Measurements from ENCODE around the gene PRTG. TPM values are rescaled to one million over a fixed set of nuclear protein-coding genes. Genes with fewer than 3 reads are reported as not detected.

PRTG gene
- total RNA-seq, 4 donors from 2014 or later, result 2.1 to 12.8 (median 7.7) TPM

GRCh38 chr15:55659481-55659880, 83.5 kb downstream of the PRTG start:
- no peak for TF ChIP-seq POLR2A (IDR thresholded peaks at IDR 0.05)
- no peak for TF ChIP-seq CTCF (IDR thresholded peaks at IDR 0.05)
- no peak for TF ChIP-seq EP300 (IDR thresholded peaks at IDR 0.05)
- no peaks in the 10 kb centered on the region for H3K27me3 ChIP-seq
- no peak overlapping the region for H3K27ac ChIP-seq
- H3K9me3 ChIP-seq, result no peaks in the 10 kb centered on the region
- DNase-seq (ENCODE audit: low spot score in 2 of 2), result no peak
- no peaks in the 10 kb centered on the region for H3K36me3 ChIP-seq
- no peaks in the 10 kb centered on the region for H3K4me1 ChIP-seq
- H3K4me3 ChIP-seq, result no peak overlapping the region
- 94 to 96% methylated on average over 11 of the region's 11 CpGs for WGBS, 2 donors

- TF ChIP-seq CTCF (IDR thresholded peaks at IDR 0.05), result no peak
- TF ChIP-seq POLR2A (IDR thresholded peaks at IDR 0.05), result no peak
- TF ChIP-seq EP300 (IDR thresholded peaks at IDR 0.05), result no peak
Measured at GRCh38 chr15:55658886-55659285, 84.1 kb downstream of the PRTG start.

GRCh38 chr15:55654561-55655031, 88.4 kb downstream of the PRTG start:
- Histone ChIP-seq H3K4me3 (no peak overlapping the region), H3K9me3 (no peaks in the 10 kb centered on the region), H3K36me3 (no peaks in the 10 kb centered on the region), H3K4me1 (no peaks in the 10 kb centered on the region), H3K27ac (no peak overlapping the region), H3K27me3 (no peaks in the 10 kb centered on the region)
- DNase-seq (ENCODE audit: low spot score in 2 of 2), result no peak
- WGBS, 2 donors, result 31 to 38% methylated on average over 4 of the region's 4 CpGs
- TF ChIP-seq EP300 (IDR thresholded peaks at IDR 0.05) (no peak), CTCF (IDR thresholded peaks at IDR 0.05) (no peak), POLR2A (IDR thresholded peaks at IDR 0.05) (no peak)

More at GRCh38 chr15:55658886-55659285, 84.1 kb downstream of the PRTG start:
- Histone ChIP-seq H3K9me3 (no peaks in the 10 kb centered on the region), H3K4me1 (no peaks in the 10 kb centered on the region), H3K27me3 (no peaks in the 10 kb centered on the region), H3K36me3 (no peaks in the 10 kb centered on the region), H3K27ac (no peak overlapping the region), H3K4me3 (no peak overlapping the region)
- 82 to 83% methylated on average over 1 of the region's 1 CpG for WGBS, 2 donors
- DNase-seq (ENCODE audit: low spot score in 2 of 2), result no peak

GRCh38 chr15:55652909-55653495, 90.0 kb downstream of the PRTG start:
- no peak overlapping the region for H3K4me3 ChIP-seq
- TF ChIP-seq POLR2A (IDR thresholded peaks at IDR 0.05) (no peak), EP300 (IDR thresholded peaks at IDR 0.05) (no peak), CTCF (IDR thresholded peaks at IDR 0.05) (no peak)
- no peaks in the 10 kb centered on the region for H3K27me3 ChIP-seq
- no peaks in the 10 kb centered on the region for H3K4me1 ChIP-seq
- DNase-seq (ENCODE audit: low spot score in 2 of 2), result no peak
- H3K9me3 ChIP-seq, result no peaks in the 10 kb centered on the region
- 95 to 98% methylated on average over 3 of the region's 3 CpGs for WGBS, 2 donors
- H3K27ac ChIP-seq, result no peak overlapping the region
- H3K36me3 ChIP-seq, result no peaks in the 10 kb centered on the region

- no peaks in the 10 kb centered on the region for H3K4me1 ChIP-seq
- DNase-seq (ENCODE audit: low spot score in 2 of 2), result no peak
- no peaks in the 10 kb centered on the region for H3K27me3 ChIP-seq
- no peak overlapping the region for H3K27ac ChIP-seq
- H3K9me3 ChIP-seq, result no peaks in the 10 kb centered on the region
- 33 to 37% methylated on average over 7 of the region's 7 CpGs for WGBS, 2 donors
- no peaks in the 10 kb centered on the region for H3K36me3 ChIP-seq
- TF ChIP-seq EP300 (IDR thresholded peaks at IDR 0.05) (no peak), CTCF (IDR thresholded peaks at IDR 0.05) (no peak), POLR2A (IDR thresholded peaks at IDR 0.05) (no peak)
- H3K4me3 ChIP-seq, result no peak overlapping the region
Measured at GRCh38 chr15:55652359-55652758, 90.6 kb downstream of the PRTG start.
